ENCODE data around the gene LHFPL3.
A peak's percentile ranks its signal among the peaks of the same experiment; 100 is the strongest.
"Not testable (repeated sequence)": the region's sequence is repeated elsewhere in the genome, so short reads cannot be mapped to it uniquely, and the experiment has no call there.

The LHFPL3 gene

GRCh38 chr7:104934665-104935064, 606.3 kb downstream of the LHFPL3 start:
- no peak for DNase-seq (ENCODE audit: low read depth)

GRCh38 chr7:104935276-104935675, 606.9 kb downstream of the LHFPL3 start:
- DNase-seq (ENCODE audit: low read depth): no peak

DNA sequence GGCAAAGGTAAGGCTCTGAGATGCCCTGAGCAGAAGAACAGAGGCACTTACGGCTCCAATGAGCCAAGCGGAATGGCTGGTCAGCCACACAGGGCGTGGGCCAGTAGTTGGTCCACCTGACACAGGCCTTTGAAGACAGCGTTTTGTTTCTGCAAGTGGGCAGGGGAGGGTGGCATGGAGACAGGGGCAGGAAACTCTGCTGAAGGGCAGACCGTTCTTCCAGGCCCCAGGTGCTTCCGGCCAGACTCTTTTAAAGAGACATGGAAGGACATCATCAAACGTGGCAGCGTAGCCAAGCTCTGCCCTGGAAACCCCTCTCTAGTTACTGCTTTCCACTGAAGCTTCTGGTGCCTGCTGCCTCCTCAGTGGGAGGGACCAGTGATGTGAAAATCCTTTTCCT, 608.1 kb downstream of the LHFPL3 start:
- no peak for DNase-seq (ENCODE audit: low read depth)

DNA sequence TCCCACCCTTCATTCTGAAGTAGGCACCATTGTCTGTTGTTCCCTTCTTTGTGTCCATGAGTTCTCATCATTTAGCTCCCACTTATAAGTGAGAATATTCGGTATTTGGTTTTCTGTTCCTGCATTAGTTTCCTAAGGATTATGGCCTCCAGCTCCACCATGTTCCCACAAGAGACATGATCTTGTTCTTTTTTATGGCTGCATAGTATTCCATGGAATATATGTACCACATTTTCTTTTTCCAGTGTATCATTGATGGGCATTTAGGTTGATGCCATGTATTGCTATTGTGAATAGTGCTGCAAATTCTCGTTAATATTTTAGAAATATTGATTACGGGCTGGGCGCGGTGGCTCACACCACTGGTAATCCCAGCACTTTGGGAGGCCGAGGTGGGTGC, 609.1 kb downstream of the LHFPL3 start:
- not testable (repeated sequence) for DNase-seq (ENCODE audit: low read depth)

GRCh38 chr7:104938741-104939390, 610.5 kb downstream of the LHFPL3 start:
- peak; percentile 14 for DNase-seq (ENCODE audit: low read depth)

- DNase-seq (ENCODE audit: low read depth): no peak
These were observed 611.8 kb downstream of the LHFPL3 start for GRCh38 chr7:104940023-104940710.

DNA sequence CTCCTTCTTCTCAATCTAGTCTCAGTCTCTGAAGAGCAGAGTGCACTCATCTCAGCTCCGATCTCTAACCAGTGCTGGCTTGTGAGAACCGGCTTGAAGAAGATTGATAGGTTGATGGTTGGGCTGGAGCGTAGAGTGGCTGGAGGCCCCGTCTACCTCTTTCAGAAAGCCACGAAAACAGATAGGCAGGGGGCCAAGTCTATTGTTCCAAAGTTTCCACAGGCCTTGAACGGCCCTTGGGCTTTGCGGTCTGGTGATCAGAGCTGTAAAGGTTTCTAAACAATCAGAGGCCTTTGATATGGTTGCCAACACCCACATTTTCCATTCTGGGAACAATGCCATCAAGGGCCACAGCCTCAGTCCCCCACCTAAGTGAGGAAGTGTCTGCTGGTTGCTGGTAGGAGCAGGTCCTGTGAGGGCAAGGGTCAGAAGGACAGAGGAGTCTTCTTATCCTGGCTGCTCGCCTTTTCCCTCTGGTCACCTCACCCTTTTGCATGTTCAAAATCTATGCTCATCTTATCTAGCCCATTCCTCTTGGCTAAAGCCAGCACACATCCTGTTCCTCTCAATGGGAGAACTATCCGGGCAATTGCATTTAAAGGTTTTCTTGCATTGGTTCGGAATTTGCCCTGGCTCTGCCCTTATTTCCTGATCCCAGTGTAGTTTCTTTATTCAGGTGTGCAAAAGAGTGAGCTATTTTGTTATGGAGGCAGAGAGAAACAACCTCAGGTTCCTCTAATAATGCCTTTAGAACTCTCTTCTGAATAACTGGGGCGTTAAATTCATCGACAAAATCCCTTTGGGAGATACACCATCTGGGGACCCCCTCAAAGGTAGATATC, 615.3 kb downstream of the LHFPL3 start:
- peak; percentile 83 for DNase-seq (ENCODE audit: low read depth)

- no peak for DNase-seq (ENCODE audit: low read depth)
These were observed 617.2 kb downstream of the LHFPL3 start for GRCh38 chr7:104945599-104945956.

DNA sequence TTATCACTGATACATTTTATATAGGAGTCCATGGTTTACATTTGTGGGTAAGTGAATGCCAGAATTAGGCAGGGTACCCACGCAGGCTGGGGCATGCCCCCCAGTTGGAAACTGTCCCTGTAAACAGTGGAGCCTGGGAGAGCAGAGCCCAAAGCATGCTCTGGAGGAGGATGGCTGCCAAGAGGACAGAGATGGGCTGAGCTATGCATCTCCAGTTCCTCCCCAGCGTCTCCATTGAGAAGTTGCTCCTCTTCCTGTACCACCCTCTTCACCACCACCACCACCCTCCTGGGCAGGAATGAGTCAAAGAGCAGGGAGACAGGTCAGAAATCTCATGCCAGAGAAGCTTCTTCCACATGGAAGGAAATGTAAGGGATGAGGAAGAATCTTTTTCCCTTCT, 617.9 kb downstream of the LHFPL3 start:
- DNase-seq (ENCODE audit: low read depth): no peak

- DNase-seq (ENCODE audit: low read depth): no peak
These were observed 621.6 kb downstream of the LHFPL3 start for GRCh38 chr7:104950006-104950405.

GRCh38 chr7:104950754-104951153, 622.4 kb downstream of the LHFPL3 start:
- DNase-seq (ENCODE audit: low read depth): no peak

GRCh38 chr7:104951546-104951945, 623.1 kb downstream of the LHFPL3 start:
- DNase-seq (ENCODE audit: low read depth): peak; percentile 72

- DNase-seq (ENCODE audit: low read depth): no peak
These were observed 626.9 kb downstream of the LHFPL3 start for GRCh38 chr7:104955276-104955675.
